NCI-H2029 (cell line): Measurements from ENCODE around the gene MBP.

Experiments
- DNase-seq: peaks from one replicate; lab custom pipeline; 2025; lab: John Stamatoyannopoulos, UW

Gene MBP

GRCh38 chr18:77047803-77048419 lies 84.7 kb downstream of the MBP start:
- no peak for DNase-seq

GRCh38 chr18:77046994-77047393 lies 85.6 kb downstream of the MBP start:
- no peak for DNase-seq

GRCh38 chr18:77046409-77046808 lies 86.2 kb downstream of the MBP start:
- DNase-seq, result no peak

GRCh38 chr18:77045677-77046076 lies 86.9 kb downstream of the MBP start:
- no peak for DNase-seq

- DNase-seq, result no peak
These were observed 87.5 kb downstream of the MBP start for GRCh38 chr18:77044866-77045664.

- no peak for DNase-seq
These were observed 88.9 kb downstream of the MBP start for GRCh38 chr18:77043541-77044280.

GRCh38 chr18:77042583-77042982 lies 90.0 kb downstream of the MBP start:
- DNase-seq, result no peak

- DNase-seq, result no peak
These were observed 93.1 kb downstream of the MBP start for GRCh38 chr18:77039196-77040130.

- no peak for DNase-seq
These were observed 94.3 kb downstream of the MBP start for GRCh38 chr18:77038182-77038858.

GRCh38 chr18:77037567-77037966 lies 95.0 kb downstream of the MBP start:
- no peak for DNase-seq

GRCh38 chr18:77035380-77036187 lies 97.0 kb downstream of the MBP start:
- DNase-seq, result no peak

- DNase-seq, result no peak
These were observed 99.0 kb downstream of the MBP start for GRCh38 chr18:77033575-77033974.

- no peak for DNase-seq
These were observed 100.3 kb downstream of the MBP start for GRCh38 chr18:77032181-77032701.

GRCh38 chr18:77031662-77032061 lies 100.9 kb downstream of the MBP start:
- no peak for DNase-seq

GRCh38 chr18:77030201-77030600 lies 102.4 kb downstream of the MBP start:
- no peak for DNase-seq

- DNase-seq, result no peak
These were observed 106.7 kb downstream of the MBP start for GRCh38 chr18:77025831-77026363.

- no peak for DNase-seq
These were observed 107.5 kb downstream of the MBP start for GRCh38 chr18:77025123-77025522.

GRCh38 chr18:77024476-77024875 lies 108.1 kb downstream of the MBP start:
- DNase-seq, result no peak

GRCh38 chr18:77023102-77023782 lies 109.3 kb downstream of the MBP start:
- DNase-seq, result no peak
